B cell (primary cell): ENCODE data around the gene IL25. TPM values are rescaled to one million over a fixed set of nuclear protein-coding genes. Genes with fewer than 3 reads are reported as not detected.

Experiments
- ATAC-seq: fragments of 200-7000 bp; cut with Tn5 transposase; one replicate; pipeline ENCODE4 v1.10.0; 2021; ENCODE audit warnings: low read depth, mild to moderate bottlenecking, moderate number of reproducible peaks, moderate library complexity
- CTCF ChIA-PET: fragments of 350-600 bp; sonication (Branson Sonifier 250); formaldehyde crosslinking; loops from one replicate; lab custom pipeline; 2021; ENCODE audit warnings: antibody characterized with exemption, inconsistent platforms; lab: Charles Lee
- POLR2A ChIA-PET: fragments of 350-600 bp; sonication (Branson Sonifier 250); formaldehyde crosslinking; loops from one replicate; lab custom pipeline; 2021; ENCODE audit warnings: antibody characterized with exemption; lab: Charles Lee
- DNase-seq: peaks from one replicate; pipeline ENCODE4 v3.0.0; 2013
- H2AFZ ChIP-seq: 2 replicates; pipeline ENCODE4 v1.6.1; 2012; ENCODE audit warnings: mild to moderate bottlenecking, low read depth, low read length; ENCODE audit not compliant: insufficient read depth, poor library complexity, severe bottlenecking
- H3K27ac ChIP-seq, 2 donors: 1 replicate in 1 of 2; 2 replicates in 1 of 2; pipeline ENCODE4 v1.5.1; 2012 to 2013; ENCODE audit warnings: low read length in 2 of 2, mild to moderate bottlenecking in 2 of 2, moderate library complexity in 1 of 2
- H3K27me3 ChIP-seq, 4 experiments: fragments of 200-600 bp in 1 of 4; sonication (generic) in 1 of 4; replicated peaks in 1 of 4; 1 replicate in 2 of 4; 2 replicates in 2 of 4; pipeline versions ENCODE4 v1.6.1 to v1.7.0; 2013 to 2016; ENCODE audit warnings: low read length in 3 of 4, mild to moderate bottlenecking in 2 of 4, mixed read lengths in 1 of 4, moderate library complexity in 1 of 4; ENCODE audit not compliant: insufficient read depth in 4 of 4, control insufficient read depth in 3 of 4; ENCODE audit errors: control extremely low read depth in 1 of 4
- H3K36me3 ChIP-seq, 2 experiments: replicated peaks in 1 of 2; 1 replicate in 1 of 2; 2 replicates in 1 of 2; pipeline versions ENCODE4 v1.6.1 to v1.7.1; 2013; ENCODE audit warnings: low read length in 1 of 2; ENCODE audit not compliant: insufficient read depth in 2 of 2, control insufficient read depth in 1 of 2; ENCODE audit errors: control extremely low read depth in 1 of 2, extremely low read depth in 1 of 2
- H3K4me1 ChIP-seq, 2 donors: fragments of 200-600 bp in 1 of 2; sonication (generic) in 1 of 2; 1 replicate in 1 of 2; 2 replicates in 1 of 2; pipeline versions ENCODE4 v1.5.1 to v1.6.1; 2013 to 2017; ENCODE audit warnings: low read length in 2 of 2; ENCODE audit not compliant: control insufficient read depth in 2 of 2, insufficient read depth in 2 of 2
- H3K4me2 ChIP-seq: replicated peaks from 2 replicates; pipeline ENCODE3; 2012; ENCODE audit warnings: mild to moderate bottlenecking, low read depth, low read length; ENCODE audit not compliant: poor library complexity, severe bottlenecking
- H3K4me3 ChIP-seq, 5 experiments: fragments of 200-600 bp in 1 of 5; sonication (generic) in 1 of 5; 1 replicate in 3 of 5; 2 replicates in 2 of 5; pipeline versions ENCODE4 v1.5.1 to v1.7.0; 2011 to 2016; ENCODE audit warnings: low read length in 4 of 5, mild to moderate bottlenecking in 4 of 5, low read depth in 2 of 5, control low read depth in 1 of 5, moderate library complexity in 1 of 5; ENCODE audit not compliant: insufficient read depth in 1 of 5; ENCODE audit errors: control extremely low read depth in 1 of 5, extremely low read depth in 1 of 5
- H3K79me2 ChIP-seq: fragments of 200-600 bp; sonication (generic); one replicate; pipeline ENCODE4 v1.6.0; 2016; ENCODE audit warnings: low read length; ENCODE audit not compliant: control insufficient read depth, insufficient read depth
- H3K9ac ChIP-seq: fragments of 200-600 bp; sonication (generic); 2 replicates; pipeline ENCODE4 v1.6.1; 2017; ENCODE audit warnings: mild to moderate bottlenecking, low read length, moderate library complexity
- H3K9me3 ChIP-seq, 3 donors: one replicate each; pipeline versions ENCODE4 v1.6.1 to v1.7.1; 2013; ENCODE audit warnings: low read length in 2 of 3; ENCODE audit not compliant: control insufficient read depth in 2 of 3, insufficient read depth in 1 of 3; ENCODE audit errors: control extremely low read depth in 1 of 3
- H4K20me1 ChIP-seq: 2 replicates; pipeline ENCODE4 v1.6.0; 2012; ENCODE audit warnings: mild to moderate bottlenecking, low read length; ENCODE audit not compliant: insufficient read depth, control insufficient read depth, poor library complexity, severe bottlenecking
- H3K27ac Mint-ChIP-seq: one replicate; pipeline ENCODE4 v1.8.0; 2021; ENCODE audit warnings: mixed read lengths
- H3K27me3 Mint-ChIP-seq: one replicate; pipeline ENCODE4 v1.8.0; 2021; ENCODE audit warnings: mixed read lengths
- H3K4me1 Mint-ChIP-seq: one replicate; pipeline ENCODE4 v1.8.0; 2021; ENCODE audit warnings: mixed read lengths
- H3K4me3 Mint-ChIP-seq: one replicate; pipeline ENCODE4 v1.8.0; 2021; ENCODE audit warnings: mixed read lengths
- H3K9me3 Mint-ChIP-seq: one replicate; pipeline ENCODE4 v1.8.0; 2022; ENCODE audit warnings: mixed read lengths; ENCODE audit not compliant: insufficient read depth
- CTCF ChIP-seq: fragments of 200-600 bp; IDR thresholded peaks from one replicate; pipeline ENCODE4 v1.8.0; 2022; ENCODE audit warnings: antibody characterized with exemption, mild to moderate bottlenecking
- EZH2 ChIP-seq: IDR thresholded peaks from 2 replicates; pipeline ENCODE4 v1.6.1; 2012; ENCODE audit warnings: borderline replicate concordance, low read depth, mild to moderate bottlenecking, moderate library complexity, low read length; ENCODE audit not compliant: insufficient read depth, poor library complexity, severe bottlenecking
- WGBS: methylation state at CpG from one replicate; pipeline ENCODE4 v1.1.5; 2013; ENCODE audit warnings: missing lambda C conversion rate; ENCODE audit not compliant: insufficient coverage; 5-methylcytosine and 5-hydroxymethylcytosine counted together
- intact Hi-C: fragments of 100-400 bp; cut with micrococcal nuclease; formaldehyde crosslinking; loops from one replicate; pipeline ENCODE4 v1.10.0; 2022
- polyA plus RNA-seq: library from polyadenylated mRNA; depleted of rRNA; stranded (reverse); fragments of >200 nt; gene quantifications from 2 replicates; pipeline ENCODE4 v1.2.3, GENCODE V29; 2012
- total RNA-seq, 2 donors: library from RNA; stranded (reverse); fragments of 120-200 nt in 1 of 2; gene quantifications; 1 replicate in 1 of 2; 2 replicates in 1 of 2; pipeline versions ENCODE4 v1.2.3 to v1.2.4, GENCODE V29; 2013 to 2022

The IL25 gene
- total and polyA plus RNA-seq, 2 donors (not counting 1 experiment from before 2014, with no cell fraction given) = not detected

- Mint-ChIP-seq H3K4me3 (no peak overlapping the region), H3K27me3 (peaks cover 47% of the 10 kb centered on the region), H3K27ac (no peak overlapping the region), H3K9me3 (no peaks in the 10 kb centered on the region), H3K4me1 (no peaks in the 10 kb centered on the region)
- Histone ChIP-seq H4K20me1 (no peaks in the 10 kb centered on the region), H3K9me3 (peaks cover 0 to 2% (median 1%) of the 10 kb centered on the region in 3 donors), H3K4me1 (no peaks in the 10 kb centered on the region), H3K36me3 (no peaks in the 10 kb centered on the region), H2AFZ (no peak overlapping the region), H3K27me3 (peaks cover 0 to 8% (median 4%) of the 10 kb centered on the region in 4 experiments), H3K4me2 (no peak overlapping the region), H3K79me2 (no peaks in the 10 kb centered on the region), H3K9ac (no peak overlapping the region), H3K4me3 (no peak overlapping the region), H3K27ac (no peak overlapping the region)
- ChIA-PET POLR2A (no interaction called here), CTCF (interaction anchor here (0.8 to 1.3 kb wide), 3 partner anchors 40 to 41 kb away, joined by 3 read pairs; no protein-coding TSS in a partner anchor)
- DNase-seq = no peak
- ATAC-seq = no peak
- no peak for TF ChIP-seq CTCF
- TF ChIP-seq EZH2 = no peak
- intact Hi-C loops = no loop called here
- no CpG with 5 or more reads among the region's 1 CpG for WGBS
These were observed 32.9 kb upstream of the IL25 start for GRCh38 chr14:23339506-23340268.

DNA sequence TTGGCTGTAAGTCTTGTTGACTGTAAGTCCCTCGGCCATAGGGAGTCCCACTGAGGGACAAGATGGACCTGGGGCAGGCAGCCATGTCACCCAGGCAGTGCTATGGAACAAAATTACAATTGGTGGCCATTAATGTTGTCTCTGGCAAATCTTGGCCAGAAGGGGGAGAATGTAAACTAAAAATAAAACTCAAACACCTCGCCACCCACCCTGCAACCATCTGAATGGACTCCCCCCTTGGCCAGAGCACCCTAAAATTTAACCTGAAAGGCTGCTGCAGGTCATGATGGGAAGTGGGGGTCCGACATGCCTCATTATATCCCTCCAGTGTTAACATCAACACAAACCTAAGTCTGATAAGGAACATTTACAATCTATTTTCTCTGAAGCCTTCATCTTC lies 28.1 kb upstream of the IL25 start:
- no peak overlapping the region for H3K27ac Mint-ChIP-seq
- Histone ChIP-seq H3K4me1 (no peaks in the 10 kb centered on the region), H4K20me1 (no peaks in the 10 kb centered on the region), H2AFZ (no peak overlapping the region), H3K9ac (no peak overlapping the region), H3K4me3 (no peak overlapping the region), H3K9me3 (peaks cover 0 to 2% (median 1%) of the 10 kb centered on the region in 3 donors), H3K4me2 (no peak overlapping the region), H3K27me3 (peaks cover 0 to 4% (median under 1%) of the 10 kb centered on the region in 4 experiments), H3K27ac (no peak overlapping the region), H3K79me2 (no peaks in the 10 kb centered on the region), H3K36me3 (no peaks in the 10 kb centered on the region)
- H3K4me1 Mint-ChIP-seq = no peaks in the 10 kb centered on the region
- no peak overlapping the region for H3K4me3 Mint-ChIP-seq
- TF ChIP-seq CTCF = no peak
- TF ChIP-seq EZH2 = no peak
- ChIA-PET CTCF (interaction anchor here (0.6 kb wide), 1 partner anchor 1079 kb away, joined by 3 read pairs; no protein-coding TSS in a partner anchor), POLR2A (no interaction called here)
- 82% methylated on average over 2 of the region's 3 CpGs for WGBS
- intact Hi-C loops = no loop called here
- DNase-seq (no peak), ATAC-seq (no peak)
- no peaks in the 10 kb centered on the region for H3K9me3 Mint-ChIP-seq
- peaks cover 27% of the 10 kb centered on the region for H3K27me3 Mint-ChIP-seq
